Esophagus squamous epithelium (tissue), 5 donors: ENCODE results near the gene NDUFS3. TPM values are rescaled to one million over a fixed set of nuclear protein-coding genes. Genes with fewer than 3 reads are reported as not detected.
A peak's percentile ranks its signal among the peaks of the same experiment; 100 is the strongest.

ENCODE experiments used
- DNase-seq: peaks from one replicate; lab custom pipeline; 2025; lab: John Stamatoyannopoulos, UW
- H3K27ac ChIP-seq, 4 donors: fragments of 200-600 bp; sonication (generic); one replicate each; pipeline ENCODE4 v1.5.1; 2016 to 2019; ENCODE audit warnings: mild to moderate bottlenecking in 1 of 4
- H3K27me3 ChIP-seq, 4 donors: fragments of 200-600 bp; sonication (generic); 1 replicate in 3 of 4; 2 replicates in 1 of 4; pipeline versions ENCODE4 v1.5.1 to v1.6.0; 2017 to 2021; ENCODE audit warnings: antibody characterized with exemption in 1 of 4
- H3K36me3 ChIP-seq, 3 donors: fragments of 200-600 bp; sonication (generic); one replicate each; pipeline ENCODE4 v1.5.1; 2016 to 2019
- H3K4me1 ChIP-seq, 3 donors: fragments of 200-600 bp; sonication (generic); one replicate each; pipeline ENCODE4 v1.5.1; 2017 to 2019
- H3K4me3 ChIP-seq, 4 donors: fragments of 200-600 bp; sonication (generic); 1 replicate in 3 of 4; 2 replicates in 1 of 4; pipeline ENCODE4 v1.5.1; 2016 to 2019; ENCODE audit warnings: mild to moderate bottlenecking in 2 of 4, moderate library complexity in 1 of 4
- H3K9me3 ChIP-seq, 3 donors: fragments of 200-600 bp; sonication (generic); one replicate each; pipeline ENCODE4 v1.5.1; 2016 to 2019
- CTCF ChIP-seq, 6 experiments: fragments of 450-650 bp in 4 of 6; fragments of 200-600 bp in 2 of 6; sonication (generic) in 2 of 6; IDR thresholded peaks; one replicate each; pipeline ENCODE4 v1.5.1; 2016 to 2019; ENCODE audit warnings: antibody characterized with exemption in 6 of 6, mild to moderate bottlenecking in 4 of 6, moderate library complexity in 4 of 6
- POLR2A ChIP-seq, 4 donors: fragments of 450-650 bp; IDR thresholded peaks; one replicate each; pipeline ENCODE4 v1.6.1; 2017; ENCODE audit warnings: antibody characterized with exemption in 4 of 4, mild to moderate bottlenecking in 4 of 4, moderate library complexity in 3 of 4
- WGBS, 2 donors: methylation state at CpG; one replicate each; pipeline ENCODE4 v1.1.5; 2018; 5-methylcytosine and 5-hydroxymethylcytosine counted together
- intact Hi-C: fragments of 100-400 bp; cut with DNase I; formaldehyde crosslinking; loops from one replicate; pipeline ENCODE4 v1.15.0; 2022
- total RNA-seq, 4 donors: library from RNA; depleted of rRNA; stranded (reverse); fragments of >200 nt; gene quantifications; one replicate each; pipeline ENCODE4 v1.1.0, GENCODE V29; 2016
- donor health status: DM: yes; HTN: yes; CAD: no.

NDUFS3 gene
- total RNA-seq, 4 donors from 2014 or later = 65.5 to 89.9 (median 83.6) TPM

DNA sequence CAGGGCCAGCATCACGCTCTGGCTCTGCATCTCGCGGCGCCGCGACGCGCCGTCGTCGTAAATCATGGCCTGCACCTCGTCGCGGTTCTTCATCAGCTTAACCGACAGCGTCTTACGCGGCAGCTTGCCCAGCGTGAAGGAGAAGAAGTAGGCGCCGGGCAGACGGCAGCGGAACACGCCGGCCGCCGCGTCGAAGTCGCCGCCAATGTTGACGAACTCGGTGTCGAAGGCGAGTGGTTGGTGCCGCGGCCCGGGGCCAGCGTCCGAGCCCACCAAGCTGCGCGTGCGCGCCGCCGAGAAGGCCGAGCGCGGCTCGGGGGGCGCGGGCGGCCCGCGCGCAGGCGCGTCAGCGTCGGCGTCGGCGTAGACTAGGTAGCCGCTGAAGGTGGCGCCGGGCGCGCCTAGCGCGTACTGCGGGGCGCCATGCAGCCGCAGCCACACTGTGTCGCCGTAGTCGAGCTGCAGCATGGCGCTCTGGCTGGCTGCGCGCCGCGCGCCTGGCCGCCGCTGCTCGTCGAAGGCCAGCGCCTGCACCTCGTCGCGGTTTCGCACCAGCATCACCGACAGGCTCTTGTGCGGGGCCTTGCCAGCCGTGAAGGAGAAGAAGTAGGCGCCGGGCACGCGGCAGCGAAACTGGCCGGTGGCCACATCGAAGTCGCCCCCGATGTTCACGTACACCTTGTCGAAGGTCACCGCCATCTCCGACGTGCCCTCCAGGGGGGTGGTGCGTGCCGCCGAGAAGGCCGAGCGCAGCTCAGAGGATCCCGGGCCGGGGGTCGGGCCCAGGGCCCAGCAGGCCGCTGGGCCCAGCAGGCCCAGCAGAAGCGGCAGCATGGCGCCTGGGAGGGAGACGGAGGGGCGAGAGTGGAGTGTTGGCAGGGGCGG, 11.3 kb downstream of the NDUFS3 start:
- intact Hi-C loops = no loop called here
- no peak for DNase-seq
- no peak for TF ChIP-seq CTCF (IDR thresholded peaks at IDR 0.05)
- no peak for TF ChIP-seq POLR2A (IDR thresholded peaks at IDR 0.05)
- Histone ChIP-seq H3K9me3 (peaks cover 0 to 4% (median 0%) of the 10 kb centered on the region in 3 donors), H3K27me3 (peaks cover 0 to 64% (median 8%) of the 10 kb centered on the region in 4 donors), H3K36me3 (peaks cover 0 to 5% (median 0%) of the 10 kb centered on the region in 3 donors), H3K4me1 (peaks cover 6 to 30% (median 7%) of the 10 kb centered on the region in 3 donors), H3K4me3 (peak overlapping the region in 3 of 4 donors; percentile 25 to 60 (median 36)), H3K27ac (no peak overlapping the region)
- WGBS, 2 donors = 63 to 71% methylated on average over 26 to 62 of the region's 122 CpGs

DNA sequence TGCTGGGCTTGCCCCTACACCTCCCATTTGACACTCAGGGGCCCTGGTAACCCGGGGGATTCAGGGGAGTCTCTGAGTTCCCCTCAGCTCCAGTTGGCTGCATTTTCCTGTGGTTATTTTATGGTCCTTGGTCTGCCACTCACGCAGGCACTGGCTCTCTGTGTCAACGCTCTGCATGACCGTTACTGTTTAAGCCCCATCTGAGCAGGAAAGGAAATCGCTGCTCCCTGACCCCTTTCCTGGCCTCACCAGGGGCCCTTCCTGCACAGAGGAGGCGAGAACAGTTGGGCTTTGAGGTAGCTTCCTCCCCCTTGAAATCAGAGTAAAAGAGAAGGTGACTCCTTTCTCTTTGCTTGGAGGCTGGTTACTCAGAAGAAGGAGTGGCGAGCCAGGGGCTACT, 12.9 kb downstream of the NDUFS3 start:
- TF ChIP-seq POLR2A (IDR thresholded peaks at IDR 0.05) = no peak
- TF ChIP-seq CTCF (IDR thresholded peaks at IDR 0.05) = no peak
- no peak for DNase-seq
- H3K27ac ChIP-seq = no peak overlapping the region
- H3K9me3 ChIP-seq = peaks cover 0 to 4% (median 0%) of the 10 kb centered on the region in 3 donors
- WGBS, 2 donors = 38 to 59% methylated on average over 4 to 6 of the region's 7 CpGs
- intact Hi-C loops = no loop called here
- H3K4me1 ChIP-seq = peaks cover 6 to 30% (median 7%) of the 10 kb centered on the region in 3 donors
- H3K36me3 ChIP-seq = no peaks in the 10 kb centered on the region
- no peak overlapping the region for H3K4me3 ChIP-seq
- H3K27me3 ChIP-seq = peaks cover 0 to 76% (median 8%) of the 10 kb centered on the region in 4 donors

DNA sequence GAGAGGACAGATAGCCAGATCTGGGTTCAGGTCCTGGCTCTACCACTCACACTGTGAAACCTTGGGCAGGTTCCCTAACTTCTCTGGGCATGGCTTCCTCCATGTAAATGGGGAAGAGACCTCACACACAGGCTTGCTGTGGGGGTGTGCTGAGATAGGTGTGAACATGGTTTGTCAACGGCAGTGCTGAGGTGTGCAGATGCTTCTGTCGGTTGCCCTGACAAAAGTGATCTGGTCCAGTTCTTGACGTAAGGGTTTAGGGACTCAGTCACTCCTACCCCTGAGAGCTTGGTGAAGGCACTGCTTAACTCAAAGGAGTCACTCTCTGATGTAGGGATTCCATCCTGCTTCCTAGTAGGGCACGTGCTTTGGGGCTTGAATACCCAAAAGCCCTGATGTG, 13.4 kb downstream of the NDUFS3 start:
- no peak overlapping the region for H3K27ac ChIP-seq
- H3K4me1 ChIP-seq = peaks cover 6 to 30% (median 7%) of the 10 kb centered on the region in 3 donors
- peaks cover 0 to 76% (median 8%) of the 10 kb centered on the region in 4 donors for H3K27me3 ChIP-seq
- H3K36me3 ChIP-seq = no peaks in the 10 kb centered on the region
- no peak overlapping the region for H3K4me3 ChIP-seq
- no peak for DNase-seq
- intact Hi-C loops = no loop called here
- TF ChIP-seq CTCF (IDR thresholded peaks at IDR 0.05) = no peak
- no peak for TF ChIP-seq POLR2A (IDR thresholded peaks at IDR 0.05)
- H3K9me3 ChIP-seq = peaks cover 0 to 4% (median 0%) of the 10 kb centered on the region in 3 donors
- WGBS, 2 donors = 48 to 71% methylated on average over 3 of the region's 4 CpGs

- intact Hi-C loops = no loop called here
- no peak for DNase-seq
- TF ChIP-seq CTCF (IDR thresholded peaks at IDR 0.05) = no peak
- TF ChIP-seq POLR2A (IDR thresholded peaks at IDR 0.05) = no peak
Measured at GRCh38 chr11:47592970-47593369, 14.1 kb downstream of the NDUFS3 start.

GRCh38 chr11:47593492-47593933, 14.6 kb downstream of the NDUFS3 start:
- H3K9me3 ChIP-seq = peaks cover 0 to 4% (median 0%) of the 10 kb centered on the region in 3 donors
- intact Hi-C loops = no loop called here
- no peak for DNase-seq
- whole genome bisulfite sequencing, 2 donors = 10 to 29% methylated on average over 4 to 6 of the region's 6 CpGs
- H3K36me3 ChIP-seq = no peaks in the 10 kb centered on the region
- TF ChIP-seq CTCF (IDR thresholded peaks at IDR 0.05) (no peak), POLR2A (IDR thresholded peaks at IDR 0.05) (no peak)
- H3K4me1 ChIP-seq = peaks cover 6 to 30% (median 7%) of the 10 kb centered on the region in 3 donors
- H3K27ac ChIP-seq = no peak overlapping the region
- peaks cover 0 to 76% (median 8%) of the 10 kb centered on the region in 4 donors for H3K27me3 ChIP-seq
- peak overlapping the region in 2 of 4 donors; percentile 35 to 57 for H3K4me3 ChIP-seq

More at GRCh38 chr11:47592970-47593369, 14.1 kb downstream of the NDUFS3 start:
- Histone ChIP-seq H3K4me3 (no peak overlapping the region), H3K4me1 (peaks cover 6 to 30% (median 7%) of the 10 kb centered on the region in 3 donors), H3K9me3 (peaks cover 0 to 4% (median 0%) of the 10 kb centered on the region in 3 donors), H3K27me3 (peaks cover 0 to 76% (median 8%) of the 10 kb centered on the region in 4 donors), H3K36me3 (no peaks in the 10 kb centered on the region), H3K27ac (no peak overlapping the region)
- WGBS, 2 donors = 52 to 61% methylated on average over 2 of the region's 2 CpGs
